Measurements from ENCODE around the gene SCFD1.
"Not testable (repeated sequence)": the region's sequence is repeated elsewhere in the genome, so short reads cannot be mapped to it uniquely, and the experiment has no call there.

Gene SCFD1, protein sequence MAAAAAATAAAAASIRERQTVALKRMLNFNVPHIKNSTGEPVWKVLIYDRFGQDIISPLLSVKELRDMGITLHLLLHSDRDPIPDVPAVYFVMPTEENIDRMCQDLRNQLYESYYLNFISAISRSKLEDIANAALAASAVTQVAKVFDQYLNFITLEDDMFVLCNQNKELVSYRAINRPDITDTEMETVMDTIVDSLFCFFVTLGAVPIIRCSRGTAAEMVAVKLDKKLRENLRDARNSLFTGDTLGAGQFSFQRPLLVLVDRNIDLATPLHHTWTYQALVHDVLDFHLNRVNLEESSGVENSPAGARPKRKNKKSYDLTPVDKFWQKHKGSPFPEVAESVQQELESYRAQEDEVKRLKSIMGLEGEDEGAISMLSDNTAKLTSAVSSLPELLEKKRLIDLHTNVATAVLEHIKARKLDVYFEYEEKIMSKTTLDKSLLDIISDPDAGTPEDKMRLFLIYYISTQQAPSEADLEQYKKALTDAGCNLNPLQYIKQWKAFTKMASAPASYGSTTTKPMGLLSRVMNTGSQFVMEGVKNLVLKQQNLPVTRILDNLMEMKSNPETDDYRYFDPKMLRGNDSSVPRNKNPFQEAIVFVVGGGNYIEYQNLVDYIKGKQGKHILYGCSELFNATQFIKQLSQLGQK

DNA sequence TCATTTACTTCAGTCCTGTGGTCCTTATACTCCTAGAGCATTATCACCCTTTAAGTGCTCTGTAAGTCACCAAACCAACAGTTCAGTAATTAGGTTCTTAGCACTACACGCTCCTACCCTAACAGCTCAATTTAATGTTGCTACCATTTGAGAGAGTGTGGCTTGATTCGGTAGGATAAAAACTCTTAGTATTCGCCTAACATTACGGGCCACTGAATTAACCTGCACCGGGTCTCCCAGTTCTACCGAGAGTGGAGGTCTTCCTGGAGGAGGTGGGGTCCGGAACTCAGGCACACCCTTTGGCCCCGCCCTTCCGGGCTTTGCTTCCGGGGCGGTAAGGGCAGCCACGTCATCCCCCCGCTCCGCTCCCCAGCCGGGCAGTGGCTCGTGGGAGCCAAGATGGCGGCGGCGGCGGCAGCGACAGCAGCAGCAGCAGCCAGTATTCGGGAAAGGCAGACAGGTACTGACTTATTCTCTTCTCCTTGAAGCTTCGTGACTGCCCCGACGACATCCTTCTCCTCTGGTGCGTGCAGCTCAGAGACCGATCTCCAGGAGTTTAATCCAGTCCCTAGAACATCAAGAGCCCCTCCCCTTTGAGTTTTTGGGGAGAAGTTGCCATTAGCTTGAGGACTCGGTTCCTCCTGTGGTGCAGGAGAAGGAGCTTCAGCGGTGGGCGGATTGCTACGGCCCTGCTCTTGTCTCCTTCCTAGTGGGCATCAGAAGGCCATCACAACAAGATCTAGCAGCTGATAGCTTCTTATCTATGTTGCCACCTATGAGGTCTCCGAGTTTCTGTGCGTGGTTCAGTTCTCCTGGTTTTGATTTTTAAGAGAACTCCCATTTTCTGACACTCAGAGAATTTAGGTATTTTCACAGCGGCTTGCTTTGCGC, at the start of gene SCFD1:
SCFD1 (plus strand) TSS at position 380 of the 891 bp plus-strand sequence; CDS start at position 400, 20 bp downstream.
- peak; percentile 95 for DNase-seq (ENCODE audit: low spot score)

DNA sequence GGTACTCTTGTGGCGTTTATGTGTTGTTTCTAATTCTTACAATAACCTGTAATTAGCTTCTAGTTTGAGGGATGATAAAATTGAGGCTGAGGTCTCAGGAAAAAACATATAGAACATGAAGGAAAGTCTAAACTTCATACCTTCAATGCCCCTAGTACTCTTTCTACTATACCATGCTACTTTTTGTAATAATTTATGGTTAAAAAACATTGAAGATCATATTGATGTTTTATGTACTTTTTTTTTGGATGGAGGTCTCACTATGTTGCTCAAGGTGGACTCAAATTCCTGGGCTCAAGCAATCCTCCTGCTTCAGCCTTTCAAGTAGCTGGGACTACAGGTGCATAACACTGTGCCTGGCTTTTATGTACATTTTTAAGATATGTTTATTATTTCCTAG, 49.3 kb upstream of the SCFD1 start:
- no peak for DNase-seq (ENCODE audit: low spot score)

DNA sequence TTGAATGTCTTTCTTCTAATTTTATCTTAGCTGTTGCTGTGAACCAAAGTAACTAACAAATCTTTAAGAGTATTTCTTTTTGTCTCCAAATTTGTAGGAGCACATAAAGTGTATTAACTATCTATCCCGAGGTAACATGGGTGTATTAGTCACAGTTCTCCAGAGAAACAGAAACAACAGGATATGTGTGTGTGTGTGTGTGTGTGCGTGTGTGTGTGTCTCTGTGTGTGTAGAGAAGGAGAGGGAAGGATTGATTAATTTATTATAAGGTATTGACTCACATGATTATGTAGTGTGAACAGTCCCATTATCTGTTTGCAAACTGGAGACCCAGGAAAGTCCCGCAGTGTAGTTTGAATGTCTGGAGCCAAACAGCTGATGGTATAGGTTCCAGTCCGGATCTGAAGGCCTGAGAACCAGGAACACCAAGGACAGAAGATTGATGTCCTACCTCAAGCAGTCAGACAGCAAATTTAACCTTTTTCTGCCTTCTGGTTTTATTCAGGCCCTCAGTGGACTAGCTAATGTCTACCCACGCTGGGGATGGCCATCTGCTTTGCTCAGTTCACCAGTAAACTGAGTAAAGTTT, 48.8 kb upstream of the SCFD1 start:
- no peak for DNase-seq (ENCODE audit: low spot score)

DNA sequence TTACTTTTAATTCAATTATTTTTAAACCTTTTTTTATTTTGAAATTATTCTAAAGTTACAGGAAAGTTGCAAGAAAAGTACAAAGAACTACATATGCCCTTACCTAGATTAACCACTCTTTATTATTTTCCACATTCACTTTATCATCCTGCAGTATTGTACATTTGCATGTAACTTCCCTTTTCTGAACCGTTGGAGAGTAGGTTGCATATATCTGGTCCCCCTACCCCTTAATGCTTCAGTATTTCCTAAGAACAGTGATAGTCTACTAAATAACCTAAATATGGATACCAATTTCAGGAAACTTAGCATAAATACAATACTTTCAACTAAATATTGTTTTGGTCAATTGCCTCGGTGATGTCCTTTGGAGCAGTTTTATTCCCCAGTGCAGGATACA, 48.2 kb upstream of the SCFD1 start:
- no peak for DNase-seq (ENCODE audit: low spot score)

DNA sequence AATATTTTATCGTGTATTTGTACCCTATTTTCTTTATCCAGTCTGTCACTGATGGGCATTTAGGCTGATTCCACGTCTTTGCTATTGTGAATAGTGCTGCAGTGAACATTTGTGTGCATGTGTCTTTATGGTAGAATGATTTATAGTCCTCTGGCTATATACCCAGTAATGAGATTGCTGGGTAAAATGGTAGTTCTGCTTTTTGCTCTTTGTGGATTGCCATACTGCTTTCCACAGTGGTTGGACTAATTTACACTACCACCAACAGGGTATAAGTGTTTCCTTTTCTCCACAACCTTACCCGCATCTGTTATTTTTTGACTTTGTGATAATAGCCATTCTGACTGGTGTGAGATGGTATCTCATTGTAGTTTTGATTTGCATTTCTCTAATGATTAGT, 47.3 kb upstream of the SCFD1 start:
- DNase-seq (ENCODE audit: low spot score): not testable (repeated sequence)

DNA sequence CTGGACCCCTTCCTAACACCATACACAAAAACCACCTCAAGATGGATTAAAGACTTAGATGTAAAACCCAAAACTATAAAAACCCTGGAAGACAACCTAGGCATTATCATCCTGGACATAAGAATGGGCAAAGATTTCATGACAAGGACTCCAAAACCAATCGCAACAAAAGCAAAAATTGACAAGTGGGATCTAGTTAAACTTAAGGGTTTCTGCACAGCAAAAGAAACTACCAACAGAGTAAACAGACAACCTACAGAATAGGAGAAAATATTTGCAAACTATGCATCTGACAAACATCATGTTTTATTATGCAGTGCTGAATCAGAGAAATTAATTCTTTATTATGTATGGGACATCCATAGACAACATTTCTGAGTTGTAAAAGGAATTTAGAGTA, 45.8 kb upstream of the SCFD1 start:
- not testable (repeated sequence) for DNase-seq (ENCODE audit: low spot score)

DNA sequence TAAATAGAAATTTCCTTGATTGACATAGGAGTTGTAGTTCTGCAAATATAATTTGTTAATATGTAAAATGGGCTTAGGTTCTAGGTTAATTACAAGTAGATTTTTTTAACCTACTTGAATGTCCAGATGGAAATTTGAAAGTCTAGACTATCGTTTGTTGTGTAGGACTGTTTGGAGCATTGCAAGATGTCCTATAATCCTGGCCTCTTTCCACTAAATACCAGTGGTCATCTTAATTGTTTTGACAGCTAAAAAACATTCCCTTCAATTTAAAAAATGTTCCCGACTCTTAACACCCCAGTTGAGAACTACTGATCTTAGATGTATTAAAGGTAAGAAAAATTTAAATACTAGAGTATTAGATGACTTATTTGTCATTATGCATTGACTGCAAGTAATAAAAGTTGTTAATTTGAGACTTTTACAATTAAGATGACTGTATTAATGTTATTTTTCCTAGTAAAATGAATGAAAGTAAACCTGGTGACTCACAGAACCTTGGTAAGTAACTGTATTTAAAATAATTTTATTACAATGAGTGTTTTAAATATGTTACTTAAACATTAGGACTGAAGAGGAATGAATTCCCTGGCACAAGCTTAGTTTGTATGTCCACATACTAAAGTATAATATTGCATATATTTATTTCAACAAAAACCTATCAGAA, 41.4 kb upstream of the SCFD1 start:
- DNase-seq (ENCODE audit: low spot score): no peak

DNA sequence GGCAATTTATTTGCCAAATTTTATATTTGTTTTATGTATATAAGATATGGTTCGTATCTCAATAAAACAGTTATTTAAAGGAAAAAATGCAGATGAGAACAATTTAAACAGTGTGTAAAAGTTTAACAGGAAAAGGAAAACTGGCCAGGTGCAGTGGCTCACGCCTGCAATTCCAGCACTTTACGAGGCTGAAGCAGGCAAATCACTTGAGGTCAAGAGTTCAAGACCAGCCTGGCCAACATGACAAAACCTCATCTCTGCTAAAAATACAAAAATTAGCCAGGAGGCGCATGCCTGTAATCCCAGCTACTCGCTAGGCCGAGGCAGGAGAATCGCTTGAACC, 40.9 kb upstream of the SCFD1 start:
- DNase-seq (ENCODE audit: low spot score): no peak

DNA sequence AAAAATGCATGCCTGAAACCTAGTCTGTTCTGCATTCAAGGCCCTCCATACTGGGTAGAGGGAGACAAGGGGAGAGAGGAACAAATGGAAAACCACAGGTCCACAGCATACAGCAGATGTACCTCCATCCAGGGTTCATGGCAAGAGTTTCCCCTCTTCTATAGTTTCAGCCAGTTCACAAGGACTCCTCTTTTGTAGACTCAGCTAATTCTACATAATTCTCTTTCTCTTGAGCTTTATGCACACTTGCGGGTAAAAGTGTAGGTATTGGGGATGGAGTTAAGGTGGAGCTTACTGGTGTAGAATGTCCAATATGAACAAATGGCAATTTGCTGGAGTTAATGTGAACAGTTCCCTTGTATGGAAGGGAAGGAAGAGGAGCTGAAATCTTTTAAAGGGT, 39.7 kb upstream of the SCFD1 start:
- DNase-seq (ENCODE audit: low spot score): no peak

DNA sequence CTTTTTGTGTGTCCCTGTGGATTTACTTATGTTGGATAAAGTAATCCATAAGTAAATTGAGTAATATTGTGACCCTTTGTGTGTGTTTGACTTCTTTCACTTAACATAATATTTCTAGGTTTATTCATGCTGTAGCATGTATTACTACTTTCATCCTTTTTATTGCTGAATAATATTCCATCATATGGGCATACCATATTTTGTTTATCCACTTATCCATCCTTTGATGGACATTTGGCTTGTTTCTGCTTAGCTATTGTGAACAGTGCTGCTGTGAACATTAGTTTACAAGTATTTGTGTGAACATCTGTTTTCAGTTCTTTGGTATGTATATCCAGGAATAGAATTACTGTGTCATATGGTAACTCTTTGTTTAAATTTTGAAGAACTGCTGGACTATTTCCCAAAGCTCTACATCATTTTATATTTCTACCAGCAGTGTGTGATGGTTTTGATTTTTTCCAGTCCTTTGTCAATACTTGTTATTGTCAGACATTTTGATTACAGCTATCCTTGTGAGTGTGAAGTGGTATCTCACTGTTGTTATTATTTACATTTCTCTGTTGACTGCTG, 38.0 kb upstream of the SCFD1 start:
- no peak for DNase-seq (ENCODE audit: low spot score)

DNA sequence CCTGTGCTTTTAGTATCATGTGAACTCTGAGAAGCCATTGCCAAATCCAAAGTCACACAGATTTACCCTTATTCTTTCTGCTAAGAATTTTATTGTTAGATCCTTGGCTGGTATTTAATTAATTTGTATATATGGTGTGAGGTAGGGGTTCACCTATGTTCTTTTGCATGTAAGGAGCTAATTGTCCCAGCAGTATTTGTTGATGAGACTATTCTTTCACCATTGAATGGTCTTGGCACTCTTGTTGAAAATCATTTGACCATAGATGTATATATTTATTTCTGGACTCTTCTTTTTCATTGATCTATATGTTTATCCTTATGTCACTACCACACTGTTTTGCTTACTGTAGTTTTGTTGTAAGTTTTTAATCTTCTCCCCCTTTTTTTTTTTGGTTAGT, 36.9 kb upstream of the SCFD1 start:
- DNase-seq (ENCODE audit: low spot score): no peak

DNA sequence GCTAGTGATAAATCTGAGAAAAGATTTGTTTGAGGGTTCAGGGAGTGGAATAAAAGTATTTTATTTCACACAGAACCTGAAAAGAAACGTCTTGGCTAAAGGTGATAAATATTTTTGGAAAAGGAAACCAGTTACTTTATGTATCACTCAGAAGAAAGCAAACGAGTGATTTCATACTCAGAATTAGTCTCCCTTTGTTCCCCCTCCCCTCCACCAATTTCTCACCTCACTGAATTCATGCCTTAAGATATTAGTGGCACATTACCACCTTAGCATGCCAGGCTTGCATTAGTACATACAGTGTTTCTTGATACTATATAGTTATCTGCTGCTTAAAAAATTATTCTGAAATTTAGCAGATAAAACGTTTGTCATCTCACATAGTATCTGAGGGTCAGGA, 35.0 kb upstream of the SCFD1 start:
- no peak for DNase-seq (ENCODE audit: low spot score)

DNA sequence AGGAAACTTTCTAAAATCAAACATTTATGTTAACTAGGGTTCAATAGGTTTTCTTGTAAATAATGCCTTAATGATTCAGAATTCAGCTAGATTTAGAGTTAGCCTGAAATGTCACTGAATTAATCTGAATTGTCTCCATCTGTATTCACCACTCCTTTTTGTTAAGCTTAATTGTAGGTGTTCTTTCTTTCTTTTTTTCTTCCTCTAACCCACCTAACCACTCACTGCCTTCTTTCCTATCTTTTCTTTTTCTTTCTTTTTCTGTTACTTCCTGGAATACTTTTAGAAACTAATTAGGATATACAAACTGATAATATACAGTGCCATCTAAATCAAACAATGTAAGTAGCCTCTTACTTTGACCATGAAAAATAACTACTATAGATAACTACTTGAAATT, 33.2 kb upstream of the SCFD1 start:
- no peak for DNase-seq (ENCODE audit: low spot score)

DNA sequence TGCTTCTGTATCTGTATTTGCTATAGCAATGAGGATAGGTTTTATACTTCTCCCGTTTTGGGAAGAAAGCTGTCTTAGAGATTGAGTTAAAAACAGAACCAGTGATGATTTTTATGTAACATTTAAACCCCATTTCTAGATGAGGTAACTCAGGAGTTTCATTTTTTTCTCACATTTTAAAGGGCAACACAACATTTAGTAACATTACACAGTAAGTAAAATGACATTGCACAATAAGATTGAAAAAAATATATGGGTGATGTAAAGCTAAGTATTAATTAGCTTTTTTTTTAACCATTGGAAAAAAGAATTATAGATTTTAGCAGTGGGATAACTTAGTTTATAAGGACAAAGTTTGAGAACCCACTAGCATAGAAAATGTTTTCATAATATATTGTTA, 25.2 kb upstream of the SCFD1 start:
- no peak for DNase-seq (ENCODE audit: low spot score)

DNA sequence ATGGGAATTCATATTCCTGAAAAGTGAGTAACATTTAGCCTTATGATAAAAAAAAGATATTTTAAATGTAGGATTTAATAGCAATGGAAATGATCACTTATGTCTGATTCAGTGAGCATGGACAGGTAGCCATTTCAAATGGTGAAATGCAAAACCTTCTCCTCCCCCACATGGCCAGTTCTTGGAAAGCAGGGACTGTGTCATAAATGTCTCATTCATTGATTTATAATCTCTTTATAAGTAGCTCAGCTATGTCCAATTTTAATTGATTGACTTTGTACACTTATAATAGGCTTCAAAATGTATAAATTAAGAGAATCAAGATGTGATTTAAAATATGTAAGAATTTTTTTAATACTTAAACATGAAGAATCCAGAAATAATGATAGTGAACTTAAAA, 24.6 kb upstream of the SCFD1 start:
- no peak for DNase-seq (ENCODE audit: low spot score)

DNA sequence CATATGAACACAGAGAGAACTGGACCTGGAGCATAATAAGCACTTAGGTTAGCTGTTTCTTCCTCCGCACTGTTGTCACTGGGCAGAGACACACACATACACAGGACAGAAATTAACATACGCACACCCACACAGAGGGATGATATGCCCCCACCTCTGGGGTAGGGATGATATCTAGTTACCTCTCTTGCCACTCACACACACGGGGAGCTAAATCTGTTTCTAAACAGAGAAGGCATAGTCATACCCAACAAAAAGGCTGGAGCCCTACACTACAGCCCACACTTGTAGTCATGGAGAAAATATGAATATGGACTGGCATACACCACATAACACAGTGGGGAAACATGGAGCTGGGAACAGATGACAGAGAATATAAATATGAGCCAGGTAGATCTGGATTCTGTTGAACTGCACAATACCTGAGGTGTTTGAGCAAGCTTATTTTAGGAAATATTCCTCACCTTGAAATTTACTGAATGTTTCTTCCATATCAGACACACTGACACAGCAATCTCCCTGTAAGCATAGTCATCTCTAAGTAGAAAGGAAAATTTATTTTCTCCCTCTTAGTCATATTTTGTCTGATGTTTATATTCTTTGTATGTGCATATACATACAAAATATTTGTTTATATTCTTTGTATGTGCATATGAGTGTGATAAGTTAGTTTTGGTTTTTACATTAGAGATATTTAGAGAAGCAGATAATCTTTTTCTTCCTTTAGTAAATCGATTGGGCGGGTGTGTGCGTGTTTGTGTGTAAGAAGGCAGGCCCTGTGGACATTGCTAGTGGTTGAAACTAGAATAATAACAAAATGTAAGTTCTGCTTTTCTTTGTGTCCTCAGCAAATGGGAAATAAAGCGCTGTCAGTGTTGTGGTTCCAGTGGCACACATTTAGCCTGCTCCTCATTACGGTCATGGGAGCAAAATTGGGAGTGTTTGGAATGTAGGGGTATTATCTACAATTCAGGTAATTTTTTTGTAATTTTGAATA, 20.9 kb upstream of the SCFD1 start:
- DNase-seq (ENCODE audit: low spot score): no peak

DNA sequence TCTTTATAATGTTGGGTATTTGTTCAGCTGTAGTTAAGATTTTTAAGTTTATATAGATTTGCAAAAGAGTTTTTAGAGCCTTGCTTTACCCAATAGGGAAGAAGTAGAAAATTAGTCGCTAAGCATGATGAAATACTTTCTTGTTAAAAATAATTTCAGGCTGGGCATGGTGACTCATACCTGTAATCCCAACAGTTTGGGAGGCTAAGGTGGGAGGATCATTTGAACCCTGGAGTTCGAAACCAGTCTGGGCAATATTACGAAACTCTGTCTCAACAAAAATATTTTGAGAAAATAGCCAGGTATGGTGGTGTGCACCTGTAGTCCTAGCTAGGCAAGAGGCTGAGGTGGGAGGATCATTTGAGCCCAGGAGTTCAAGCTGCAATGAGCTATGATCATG, 18.7 kb upstream of the SCFD1 start:
- DNase-seq (ENCODE audit: low spot score): no peak

DNA sequence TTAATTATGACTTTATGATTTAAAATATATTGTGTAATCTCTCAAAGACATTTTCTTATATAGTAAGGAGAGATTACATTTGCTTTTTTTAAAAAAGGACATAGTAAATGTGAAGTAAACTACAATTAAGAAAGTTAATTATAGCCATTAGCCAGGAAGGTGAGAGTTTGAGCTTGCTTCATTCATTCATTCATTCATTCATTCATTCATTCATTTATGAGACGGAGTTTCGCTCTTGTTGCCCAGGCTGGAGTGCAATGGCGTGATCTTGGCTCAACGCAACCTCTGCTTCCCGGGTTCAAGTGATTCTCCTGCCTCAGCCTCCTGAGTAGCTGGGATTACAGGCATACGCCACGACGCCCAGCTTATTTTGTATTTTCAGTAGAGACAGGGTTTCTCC, 17.4 kb upstream of the SCFD1 start:
- DNase-seq (ENCODE audit: low spot score): not testable (repeated sequence)

DNA sequence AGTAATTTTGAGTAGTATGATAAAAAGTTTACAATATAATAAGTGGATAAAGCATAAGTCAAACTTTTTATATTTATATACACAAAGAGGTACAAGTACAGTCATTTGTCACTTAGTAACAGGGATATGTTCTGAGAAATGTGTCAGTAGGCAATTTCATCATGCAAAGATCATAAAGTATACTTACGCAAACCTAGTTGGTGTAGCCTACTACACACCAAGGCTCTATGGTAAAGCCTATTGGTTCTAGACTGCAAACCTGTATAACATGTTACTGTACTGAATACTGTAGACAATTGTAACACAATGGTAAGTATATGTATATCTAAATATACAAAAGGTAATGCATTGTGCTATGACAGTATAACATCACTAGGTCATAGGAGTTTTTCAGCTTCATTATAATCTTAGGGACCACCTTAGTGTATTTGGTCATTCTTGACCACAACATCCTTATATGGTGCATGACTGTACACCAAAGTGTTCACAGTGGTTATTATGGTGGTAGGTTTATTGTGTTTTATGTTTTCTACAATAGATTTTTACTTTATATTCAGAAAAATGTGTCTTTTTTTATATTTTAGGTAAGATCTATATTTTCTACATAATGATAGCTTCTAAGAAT, 14.9 kb upstream of the SCFD1 start:
- no peak for DNase-seq (ENCODE audit: low spot score)

DNA sequence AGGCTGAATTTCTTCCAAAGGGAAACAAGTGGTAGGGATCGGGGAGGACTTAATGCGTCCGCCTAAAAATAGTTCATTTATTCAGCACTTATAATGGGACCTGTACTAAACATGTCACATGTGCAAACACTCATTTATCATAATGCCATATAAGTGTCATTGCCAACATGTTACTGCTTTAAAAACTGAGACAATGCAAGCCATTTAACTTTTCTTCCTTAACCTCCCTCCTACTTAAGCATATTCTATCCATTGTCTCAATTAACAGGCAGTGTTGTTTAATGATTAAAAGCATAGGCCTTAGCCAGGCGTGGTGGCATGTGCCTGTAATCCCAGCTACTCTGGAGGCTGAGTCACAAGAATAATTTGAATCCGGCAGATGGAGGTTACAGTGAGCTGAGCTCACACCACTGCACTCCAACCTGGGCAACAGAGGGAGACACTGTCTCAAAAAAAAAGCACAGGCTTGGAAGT, 13.5 kb upstream of the SCFD1 start:
- no peak for DNase-seq (ENCODE audit: low spot score)

Data from left forelimb (tissue), 1 donor.